ENCODE measurements around the gene ANKS1A. TPM values are rescaled to one million over a fixed set of nuclear protein-coding genes. Genes with fewer than 3 reads are reported as not detected.

Gene ANKS1A
- total RNA-seq, 1 experiment from 2014 or later: 14.4 TPM

- Histone ChIP-seq H3K9me3 (ENCODE audit: control insufficient read depth, insufficient read depth, low read depth, low read length) (no peaks in the 10 kb centered on the region), H3K27me3 (ENCODE audit: control insufficient read depth, insufficient read depth, low read length) (no peaks in the 10 kb centered on the region), H3K27ac (ENCODE audit: low read length) (no peak overlapping the region), H3K4me3 (ENCODE audit: low read depth in 2 of 2, low read length in 2 of 2) (no peak overlapping the region), H3K36me3 (ENCODE audit: control insufficient read depth, insufficient read depth, low read length) (no peaks in the 10 kb centered on the region), H3K4me1 (ENCODE audit: control insufficient read depth, insufficient read depth, low read length) (peaks cover 8% of the 10 kb centered on the region)
- no peak for ATAC-seq
- in situ Hi-C loops (cut with HindIII; ENCODE audit: low pct_unique_long_range_greater_than_20kb, low sequenced_read_pairs) (no loop called here), intact Hi-C loops (cut with micrococcal nuclease; ENCODE audit: unreplicated experiment) (no loop called here)
- DNase-seq (ENCODE audit: low read depth, low spot score): no peak
- BruUV-seq (replicated peaks): no TSS peak
- POLR2A ChIA-PET: no interaction called here
- CTCF ChIA-PET: no interaction called here
- TF ChIP-seq REST (IDR thresholded peaks at IDR 0.05; ENCODE audit: insufficient read depth in 1 of 2, low read depth in 2 of 2, low read length in 1 of 2) (no peak), SIN3A (IDR thresholded peaks at IDR 0.05; ENCODE audit: borderline replicate concordance, insufficient read depth, low read depth, low read length) (no peak), TCF7L2 (IDR thresholded peaks at IDR 0.05; ENCODE audit: low read depth, low read length) (no peak), CTCF (IDR thresholded peaks at IDR 0.05) (no peak), POLR2AphosphoS5 (IDR thresholded peaks at IDR 0.05; ENCODE audit: low read depth, low read length) (no peak)
Measured at GRCh38 chr6:35048631-35049083, 159.6 kb downstream of the ANKS1A start.

GRCh38 chr6:35049156-35049735 lies 160.2 kb downstream of the ANKS1A start:
- intact Hi-C loops (cut with micrococcal nuclease; ENCODE audit: unreplicated experiment): no loop called here
- DNase-seq (ENCODE audit: low read depth, low spot score) (no peak), ATAC-seq (no peak)
- Histone ChIP-seq H3K4me3 (ENCODE audit: low read depth in 2 of 2, low read length in 2 of 2) (no peak overlapping the region), H3K27ac (ENCODE audit: low read length) (no peak overlapping the region), H3K4me1 (ENCODE audit: control insufficient read depth, insufficient read depth, low read length) (peaks cover 8% of the 10 kb centered on the region), H3K9me3 (ENCODE audit: control insufficient read depth, insufficient read depth, low read depth, low read length) (no peaks in the 10 kb centered on the region), H3K36me3 (ENCODE audit: control insufficient read depth, insufficient read depth, low read length) (no peaks in the 10 kb centered on the region), H3K27me3 (ENCODE audit: control insufficient read depth, insufficient read depth, low read length) (no peaks in the 10 kb centered on the region)
- BruUV-seq (replicated peaks): no TSS peak
- in situ Hi-C loops (cut with HindIII; ENCODE audit: low pct_unique_long_range_greater_than_20kb, low sequenced_read_pairs): no loop called here
- TF ChIP-seq CTCF (IDR thresholded peaks at IDR 0.05) (no peak), REST (IDR thresholded peaks at IDR 0.05; ENCODE audit: insufficient read depth in 1 of 2, low read depth in 2 of 2, low read length in 1 of 2) (no peak), POLR2AphosphoS5 (IDR thresholded peaks at IDR 0.05; ENCODE audit: low read depth, low read length) (no peak), TCF7L2 (IDR thresholded peaks at IDR 0.05; ENCODE audit: low read depth, low read length) (no peak), SIN3A (IDR thresholded peaks at IDR 0.05; ENCODE audit: borderline replicate concordance, insufficient read depth, low read depth, low read length) (no peak)
- ChIA-PET CTCF (no interaction called here), POLR2A (no interaction called here)
